Body of pancreas (tissue), 4 donors: ENCODE results near the gene SNRNP200. TPM values are rescaled to one million over a fixed set of nuclear protein-coding genes. Genes with fewer than 3 reads are reported as not detected.

Experiments used
- ATAC-seq: fragments of 150-250 bp; one replicate; pipeline ENCODE4 v1.9.1; 2016
- DNase-seq, 4 donors: peaks; one replicate each; pipeline ENCODE4 v3.0.0-alpha.2; 2019
- H3K27ac ChIP-seq, 4 donors: fragments of 200-600 bp; sonication (generic); 1 replicate in 3 of 4; 2 replicates in 1 of 4; pipeline versions ENCODE4 v1.5.1 to v1.6.1; 2016 to 2019; ENCODE audit warnings: mild to moderate bottlenecking in 1 of 4, mixed read lengths in 1 of 4, moderate library complexity in 1 of 4
- H3K27me3 ChIP-seq, 2 donors: fragments of 200-600 bp; sonication (generic); one replicate each; pipeline ENCODE4 v1.6.0; 2016; ENCODE audit warnings: mild to moderate bottlenecking in 1 of 2
- H3K36me3 ChIP-seq, 2 donors: fragments of 200-600 bp; sonication (generic); replicated peaks in 1 of 2; 2 replicates each; pipeline ENCODE4 v1.5.1; 2016; ENCODE audit warnings: low read depth in 2 of 2; ENCODE audit not compliant: insufficient read depth in 1 of 2
- H3K4me1 ChIP-seq: fragments of 200-600 bp; sonication (generic); one replicate; pipeline ENCODE4 v1.6.0; 2016
- H3K4me3 ChIP-seq, 2 donors: fragments of 200-600 bp; sonication (generic); 1 replicate in 1 of 2; 2 replicates in 1 of 2; pipeline ENCODE4 v1.5.1; 2016 to 2019
- H3K9me3 ChIP-seq, 3 donors: fragments of 200-600 bp; sonication (generic); 1 replicate in 2 of 3; 2 replicates in 1 of 3; pipeline ENCODE4 v1.5.1; 2016
- POLR2A ChIP-seq, 3 donors: fragments of 450-650 bp; IDR thresholded peaks; one replicate each; pipeline ENCODE4 v1.6.1; 2016; ENCODE audit warnings: antibody characterized with exemption in 3 of 3, mild to moderate bottlenecking in 2 of 3
- WGBS, 2 donors: methylation state at CpG; one replicate each; pipeline ENCODE4 v1.1.5; 2017; 5-methylcytosine and 5-hydroxymethylcytosine counted together
- intact Hi-C: fragments of 100-400 bp; cut with DNase I; formaldehyde crosslinking; loops from one replicate; pipeline ENCODE4 v1.15.1; 2023
- total RNA-seq, 2 donors: library from RNA; depleted of rRNA; stranded (reverse); fragments of >200 nt; gene quantifications; one replicate each; pipeline ENCODE4 v1.1.0, GENCODE V29; 2016
- TF ChIP-seq, protein P1 (sequence below), 7 experiments: fragments of 450-650 bp in 4 of 7; fragments of 200-600 bp in 3 of 7; sonication (generic) in 3 of 7; IDR thresholded peaks; one replicate each; pipeline ENCODE4 v1.5.1; 2016 to 2019; ENCODE audit warnings: antibody characterized with exemption in 7 of 7

Gene SNRNP200
- total RNA-seq, 2 donors from 2014 or later: 58.1 to 110 TPM

GRCh38 chr2:96333708-96334107 lies 28.4 kb upstream of the SNRNP200 start:
- H3K27me3 ChIP-seq: no peaks in the 10 kb centered on the region
- intact Hi-C loops: no loop called here
- no peak overlapping the region for H3K27ac ChIP-seq
- ATAC-seq (no peak), DNase-seq (no peak)
- H3K36me3 ChIP-seq: no peaks in the 10 kb centered on the region
- H3K9me3 ChIP-seq: no peaks in the 10 kb centered on the region
- TF ChIP-seq, protein P1, sequence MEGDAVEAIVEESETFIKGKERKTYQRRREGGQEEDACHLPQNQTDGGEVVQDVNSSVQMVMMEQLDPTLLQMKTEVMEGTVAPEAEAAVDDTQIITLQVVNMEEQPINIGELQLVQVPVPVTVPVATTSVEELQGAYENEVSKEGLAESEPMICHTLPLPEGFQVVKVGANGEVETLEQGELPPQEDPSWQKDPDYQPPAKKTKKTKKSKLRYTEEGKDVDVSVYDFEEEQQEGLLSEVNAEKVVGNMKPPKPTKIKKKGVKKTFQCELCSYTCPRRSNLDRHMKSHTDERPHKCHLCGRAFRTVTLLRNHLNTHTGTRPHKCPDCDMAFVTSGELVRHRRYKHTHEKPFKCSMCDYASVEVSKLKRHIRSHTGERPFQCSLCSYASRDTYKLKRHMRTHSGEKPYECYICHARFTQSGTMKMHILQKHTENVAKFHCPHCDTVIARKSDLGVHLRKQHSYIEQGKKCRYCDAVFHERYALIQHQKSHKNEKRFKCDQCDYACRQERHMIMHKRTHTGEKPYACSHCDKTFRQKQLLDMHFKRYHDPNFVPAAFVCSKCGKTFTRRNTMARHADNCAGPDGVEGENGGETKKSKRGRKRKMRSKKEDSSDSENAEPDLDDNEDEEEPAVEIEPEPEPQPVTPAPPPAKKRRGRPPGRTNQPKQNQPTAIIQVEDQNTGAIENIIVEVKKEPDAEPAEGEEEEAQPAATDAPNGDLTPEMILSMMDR (IDR thresholded peaks at IDR 0.05): no peak
- no peak for TF ChIP-seq POLR2A (IDR thresholded peaks at IDR 0.05)
- WGBS, 2 donors: 77 to 92% methylated on average over 3 of the region's 3 CpGs
- no peak overlapping the region for H3K4me3 ChIP-seq
- H3K4me1 ChIP-seq: peaks cover 12% of the 10 kb centered on the region

DNA sequence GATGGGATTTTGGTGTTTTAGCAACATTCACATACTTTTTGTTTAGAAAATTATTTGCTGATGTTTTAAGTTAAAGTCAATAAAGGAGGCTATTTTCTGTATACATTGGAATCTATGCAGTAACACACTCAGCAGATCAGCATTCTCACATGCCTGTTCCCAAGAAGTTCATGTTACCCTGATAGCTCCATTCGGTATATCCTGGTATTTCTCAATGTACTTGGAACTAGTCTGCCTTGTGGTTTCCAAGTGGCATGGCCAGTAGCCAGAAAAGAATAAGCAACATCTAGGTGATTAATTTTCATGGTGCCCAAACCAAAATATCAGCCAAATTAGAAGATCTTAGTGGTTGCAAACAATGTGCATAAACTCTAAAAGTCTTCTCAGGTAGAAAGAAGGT lies 25.1 kb upstream of the SNRNP200 start:
- Histone ChIP-seq H3K4me1 (peaks cover 8% of the 10 kb centered on the region), H3K4me3 (no peak overlapping the region), H3K9me3 (no peaks in the 10 kb centered on the region), H3K36me3 (no peaks in the 10 kb centered on the region), H3K27ac (no peak overlapping the region), H3K27me3 (no peaks in the 10 kb centered on the region)
- DNase-seq (no peak), ATAC-seq (no peak)
- intact Hi-C loops: no loop called here
- 15 to 18% methylated on average over 1 of the region's 1 CpG for WGBS, 2 donors
- TF ChIP-seq, protein P1 (IDR thresholded peaks at IDR 0.05): no peak
- TF ChIP-seq POLR2A (IDR thresholded peaks at IDR 0.05): no peak

- DNase-seq (no peak), ATAC-seq (no peak)
- Histone ChIP-seq H3K4me1 (peaks cover 10% of the 10 kb centered on the region), H3K27me3 (no peaks in the 10 kb centered on the region), H3K9me3 (no peaks in the 10 kb centered on the region), H3K27ac (no peak overlapping the region), H3K36me3 (no peaks in the 10 kb centered on the region), H3K4me3 (no peak overlapping the region)
- intact Hi-C loops: no loop called here
- WGBS, 2 donors: 90 to 93% methylated on average over 6 of the region's 6 CpGs
- TF ChIP-seq, protein P1 (IDR thresholded peaks at IDR 0.05): no peak
- TF ChIP-seq POLR2A (IDR thresholded peaks at IDR 0.05): no peak
These were observed 24.5 kb upstream of the SNRNP200 start for GRCh38 chr2:96329874-96330273.

DNA sequence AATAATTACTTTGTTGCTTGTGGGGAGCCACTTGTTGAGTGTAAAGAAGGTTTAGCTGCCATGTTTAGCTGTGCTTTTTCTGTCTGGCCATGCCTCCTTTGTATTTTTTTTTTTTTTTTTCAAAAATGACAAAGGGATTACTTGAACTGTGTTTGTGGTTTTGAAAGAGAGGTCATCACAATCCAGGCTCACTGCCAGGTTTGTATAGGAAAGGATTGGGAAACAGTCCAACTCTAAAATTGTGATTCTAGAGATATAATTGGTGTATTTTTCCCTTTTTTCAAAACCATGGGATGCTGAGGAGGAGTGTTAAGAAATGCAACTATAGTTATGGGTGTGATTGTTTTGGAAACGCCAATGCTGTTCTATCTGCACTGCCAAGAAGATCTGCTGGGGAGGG lies 24.1 kb upstream of the SNRNP200 start:
- Histone ChIP-seq H3K36me3 (no peaks in the 10 kb centered on the region), H3K9me3 (no peaks in the 10 kb centered on the region), H3K4me1 (peaks cover 9% of the 10 kb centered on the region), H3K27me3 (no peaks in the 10 kb centered on the region), H3K4me3 (no peak overlapping the region), H3K27ac (no peak overlapping the region)
- TF ChIP-seq, protein P1 (IDR thresholded peaks at IDR 0.05): no peak
- TF ChIP-seq POLR2A (IDR thresholded peaks at IDR 0.05): no peak
- WGBS, 2 donors: 70 to 81% methylated on average over 1 of the region's 1 CpG
- ATAC-seq (no peak), DNase-seq (no peak)
- intact Hi-C loops: no loop called here

- Histone ChIP-seq H3K27me3 (peaks cover 0 to under 1% of the 10 kb centered on the region in 2 donors), H3K9me3 (no peaks in the 10 kb centered on the region), H3K4me3 (no peak overlapping the region), H3K4me1 (peaks cover 9% of the 10 kb centered on the region), H3K36me3 (no peaks in the 10 kb centered on the region), H3K27ac (no peak overlapping the region)
- intact Hi-C loops: no loop called here
- 88 to 89% methylated on average over 6 to 21 of the region's 21 CpGs for WGBS, 2 donors
- DNase-seq (no peak), ATAC-seq (no peak)
- TF ChIP-seq, protein P1 (IDR thresholded peaks at IDR 0.05): no peak
- no peak for TF ChIP-seq POLR2A (IDR thresholded peaks at IDR 0.05)
These were observed 21.9 kb upstream of the SNRNP200 start for GRCh38 chr2:96326990-96327820.
